GM23338 (cell line): ENCODE measurements around the gene KCTD13. TPM values are rescaled to one million over a fixed set of nuclear protein-coding genes. Genes with fewer than 3 reads are reported as not detected.

Experiments used
- ATAC-seq: fragments of 200-7000 bp; cut with Tn5 transposase; 3 replicates; pipeline ENCODE4 v1.9.1; 2020
- DNase-seq: peaks from one replicate; pipeline ENCODE4 v3.0.0-alpha.2; 2015; ENCODE audit warnings: low spot score
- H2AFZ ChIP-seq: fragments of 200-600 bp; sonication (generic); 2 replicates; pipeline ENCODE4 v1.8.0; 2016; ENCODE audit warnings: antibody characterized with exemption, mild to moderate bottlenecking, moderate library complexity
- H3F3A ChIP-seq: fragments of 200-600 bp; sonication (generic); replicated peaks from 2 replicates; pipeline ENCODE4 v1.8.0; 2017; ENCODE audit warnings: antibody characterized with exemption, mixed run types, low read depth
- H3K27ac ChIP-seq: fragments of 200-600 bp; sonication (generic); 2 replicates; pipeline ENCODE4 v1.6.1; 2016; ENCODE audit warnings: low read depth
- H3K27me3 ChIP-seq: fragments of 200-600 bp; sonication (generic); 2 replicates; pipeline ENCODE4 v1.8.0; 2016; ENCODE audit warnings: mild to moderate bottlenecking, mixed run types, moderate library complexity; ENCODE audit not compliant: insufficient read depth
- H3K36me3 ChIP-seq: fragments of 200-600 bp; sonication (generic); 2 replicates; pipeline ENCODE4 v1.8.0; 2016; ENCODE audit warnings: mild to moderate bottlenecking; ENCODE audit not compliant: insufficient read depth
- H3K4me1 ChIP-seq: fragments of 200-600 bp; sonication (generic); 2 replicates; pipeline ENCODE4 v1.8.0; 2016; ENCODE audit warnings: mild to moderate bottlenecking, moderate library complexity; ENCODE audit not compliant: insufficient read depth
- H3K4me2 ChIP-seq: fragments of 200-600 bp; sonication (generic); 2 replicates; pipeline ENCODE4 v1.7.1; 2017; ENCODE audit warnings: mixed run types
- H3K4me3 ChIP-seq: fragments of 200-600 bp; sonication (generic); 2 replicates; pipeline ENCODE4 v1.6.1; 2016; ENCODE audit warnings: mixed run types
- H3K79me2 ChIP-seq: fragments of 200-600 bp; sonication (generic); replicated peaks from 2 replicates; pipeline ENCODE4 v1.8.0; 2017; ENCODE audit warnings: mild to moderate bottlenecking; ENCODE audit not compliant: insufficient read depth
- H3K9me2 ChIP-seq: fragments of 200-600 bp; sonication (generic); 2 replicates; pipeline ENCODE4 v1.8.0; 2017; ENCODE audit not compliant: insufficient read depth
- H4K20me1 ChIP-seq: fragments of 200-600 bp; sonication (generic); replicated peaks from 2 replicates; pipeline ENCODE4 v1.8.0; 2017; ENCODE audit warnings: mild to moderate bottlenecking; ENCODE audit not compliant: insufficient read depth
- H3K27ac Mint-ChIP-seq: 2 replicates; pipeline ENCODE4 v1.8.0; 2020; ENCODE audit warnings: inconsistent platforms, mild to moderate bottlenecking, moderate library complexity, mixed read lengths
- H3K27me3 Mint-ChIP-seq: 3 replicates; pipeline ENCODE4 v1.8.0; 2022; ENCODE audit warnings: low read depth, mild to moderate bottlenecking, moderate library complexity, mixed read lengths, inconsistent platforms; ENCODE audit not compliant: insufficient read depth, poor library complexity
- H3K36me3 Mint-ChIP-seq: 3 replicates; pipeline ENCODE4 v1.8.0; 2021; ENCODE audit warnings: low read depth, mild to moderate bottlenecking, inconsistent platforms, moderate library complexity, mixed read lengths
- H3K4me1 Mint-ChIP-seq: 3 replicates; pipeline ENCODE4 v1.8.0; 2020; ENCODE audit warnings: mild to moderate bottlenecking, inconsistent platforms, mixed read lengths
- H3K4me3 Mint-ChIP-seq: 3 replicates; pipeline ENCODE4 v1.8.0; 2021; ENCODE audit warnings: moderate library complexity, mild to moderate bottlenecking, inconsistent platforms, mixed read lengths
- H3K9me3 Mint-ChIP-seq: 3 replicates; pipeline ENCODE4 v1.8.0; 2020; ENCODE audit warnings: moderate library complexity, mild to moderate bottlenecking, inconsistent platforms, mixed read lengths
- EZH2 ChIP-seq: fragments of 200-600 bp; sonication (generic); IDR thresholded peaks from one replicate; pipeline ENCODE4 v1.8.0; 2017; ENCODE audit warnings: antibody characterized with exemption, mild to moderate bottlenecking, low read depth; ENCODE audit not compliant: unreplicated experiment
- EZH2phosphoT487 ChIP-seq: fragments of 200-600 bp; sonication (generic); IDR thresholded peaks from one replicate; pipeline ENCODE4 v1.8.1; 2018; ENCODE audit warnings: antibody characterized with exemption; ENCODE audit not compliant: unreplicated experiment
- JUNB ChIP-seq: IDR thresholded peaks from one replicate; pipeline ENCODE4 v1.6.1; 2016; ENCODE audit warnings: antibody characterized with exemption; ENCODE audit not compliant: unreplicated experiment
- POLR2AphosphoS5 ChIP-seq: IDR thresholded peaks from 2 replicates; pipeline ENCODE4 v1.6.1; 2016; ENCODE audit warnings: antibody characterized with exemption, low read depth
- REST ChIP-seq: IDR thresholded peaks from one replicate; pipeline ENCODE4 v1.6.1; 2018; ENCODE audit warnings: antibody characterized with exemption; ENCODE audit not compliant: unreplicated experiment
- STAT1 ChIP-seq: IDR thresholded peaks from one replicate; pipeline ENCODE4 v1.6.1; 2016; ENCODE audit warnings: antibody characterized with exemption; ENCODE audit not compliant: unreplicated experiment
- ZNF114 ChIP-seq: fragments of 250-450 bp; sonication (Bioruptor Pico); IDR thresholded peaks from 2 replicates; pipeline ENCODE4 v1.5.0; 2020; ENCODE audit warnings: mild to moderate bottlenecking, moderate library complexity
- ZNF462 ChIP-seq: fragments of 250-450 bp; sonication (Bioruptor Pico); IDR thresholded peaks from 2 replicates; pipeline ENCODE4 v1.5.0; 2020; ENCODE audit warnings: mild to moderate bottlenecking, moderate library complexity
- polyA plus RNA-seq: library from polyadenylated mRNA; unstranded; fragments of >200 nt; fragmentation: Nextera tagmentation; extraction: Ambion mirVana; gene quantifications from 2 replicates; pipeline ENCODE4 v1.2.1, GENCODE V29; 2016
- total RNA-seq: library from RNA; depleted of rRNA; stranded (reverse); fragments of >200 nt; shearing (Covaris generic); gene quantifications from 2 replicates; pipeline ENCODE4 v1.2.3, GENCODE V29; 2014

Gene KCTD13
- total and polyA plus RNA-seq, 2 experiments from 2014 or later: 10.1 to 12.2 TPM

- Histone ChIP-seq H3K36me3 (peaks cover 12% of the 10 kb centered on the region), H3K4me3 (peak overlapping the region; percentile 98), H4K20me1 (peaks cover 17% of the 10 kb centered on the region), H2AFZ (peak overlapping the region; percentile 84), H3K4me1 (peaks cover 27% of the 10 kb centered on the region), H3K27ac (peak overlapping the region; percentile 74), H3K4me2 (peak overlapping the region; percentile 100), H3K27me3 (peaks cover 16% of the 10 kb centered on the region), H3K79me2 (peaks cover 37% of the 10 kb centered on the region), H3K9me2 (peaks cover 4% of the 10 kb centered on the region; the same call in 1 of the 2 replicates), H3F3A (peaks cover 23% of the 10 kb centered on the region; the same call in 1 of the 2 replicates)
- Mint-ChIP-seq H3K4me3 (peak overlapping the region; percentile 97), H3K36me3 (peaks cover 40% of the 10 kb centered on the region), H3K4me1 (peaks cover 29% of the 10 kb centered on the region), H3K27me3 (peaks cover 18% of the 10 kb centered on the region), H3K9me3 (peaks cover 21% of the 10 kb centered on the region), H3K27ac (no peak overlapping the region)
- TF ChIP-seq EZH2phosphoT487 (no peak), REST (no peak), POLR2AphosphoS5 (no peak), EZH2 (no peak), ZNF114 (CRISPR knock-in tag) (no peak), JUNB (no peak), ZNF462 (CRISPR knock-in tag) (no peak), STAT1 (no peak)
- ATAC-seq (peak; percentile 12), DNase-seq (peak; percentile 24)
Observed at GRCh38 chr16:29974291-29975133, 48.5 kb upstream of the KCTD13 start.
